NCI-H146 treated with DMSO at 0.1 percent for 48 hours (cell line): ENCODE measurements around the gene RENBP.

Experiments used
- DNase-seq: peaks from one replicate; lab custom pipeline; 2025; ENCODE audit not compliant: unreplicated experiment; lab: John Stamatoyannopoulos, UW

Gene RENBP

GRCh38 chrX:153971124-153971449 is 26.6 kb upstream of the RENBP start:
- peak; percentile 53 for DNase-seq

GRCh38 chrX:153970357-153971123 is 26.1 kb upstream of the RENBP start:
- peak; percentile 20 for DNase-seq

GRCh38 chrX:153969904-153970356 is 25.5 kb upstream of the RENBP start:
- DNase-seq = no peak

- DNase-seq = no peak
Observed at GRCh38 chrX:153969125-153969903, 24.9 kb upstream of the RENBP start.

- no peak for DNase-seq
Observed at GRCh38 chrX:153968754-153969124, 24.3 kb upstream of the RENBP start.

- no peak for DNase-seq
Observed at GRCh38 chrX:153968255-153968654, 23.8 kb upstream of the RENBP start.

GRCh38 chrX:153967536-153968224 is 23.2 kb upstream of the RENBP start:
- no peak for DNase-seq

- DNase-seq = no peak
Observed at GRCh38 chrX:153966841-153967535, 22.5 kb upstream of the RENBP start.

- DNase-seq = no peak
Observed at GRCh38 chrX:153966283-153966688, 21.8 kb upstream of the RENBP start.

GRCh38 chrX:153965406-153965805 is 21.0 kb upstream of the RENBP start:
- no peak for DNase-seq

GRCh38 chrX:153964105-153964504 is 19.7 kb upstream of the RENBP start:
- no peak for DNase-seq

- no peak for DNase-seq
Observed at GRCh38 chrX:153963546-153963945, 19.1 kb upstream of the RENBP start.

GRCh38 chrX:153961292-153961691 is 16.8 kb upstream of the RENBP start:
- DNase-seq = no peak

GRCh38 chrX:153960786-153961185 is 16.3 kb upstream of the RENBP start:
- DNase-seq = no peak

GRCh38 chrX:153960077-153960476 is 15.6 kb upstream of the RENBP start:
- no peak for DNase-seq

GRCh38 chrX:153959649-153960048 is 15.2 kb upstream of the RENBP start:
- no peak for DNase-seq

- no peak for DNase-seq
Observed at GRCh38 chrX:153958605-153959004, 14.2 kb upstream of the RENBP start.

- no peak for DNase-seq
Observed at GRCh38 chrX:153957224-153957623, 12.8 kb upstream of the RENBP start.

- no peak for DNase-seq
Observed at GRCh38 chrX:153956044-153956907, 11.8 kb upstream of the RENBP start.

GRCh38 chrX:153955228-153955732 is 10.8 kb upstream of the RENBP start:
- no peak for DNase-seq
